HCT116 (cell line): ENCODE measurements around the gene CMTM2. TPM values are rescaled to one million over a fixed set of nuclear protein-coding genes. Genes with fewer than 3 reads are reported as not detected.

Experiments used
- ATAC-seq: fragments of 200-7000 bp; cut with Tn5 transposase; 2 replicates; pipeline ENCODE4 v1.9.1; 2020; ENCODE audit warnings: mild to moderate bottlenecking, moderate library complexity
- BruUV-seq: library from RNA; stranded (reverse); fragments of 400-500 nt; replicated peaks from 2 replicates; lab custom pipeline; 2021; lab: Mats Ljungman, UMichigan
- CTCF ChIA-PET: fragments of 300-600 bp; sonication (Branson Sonifier 250); formaldehyde crosslinking; loops from one replicate; lab custom pipeline; 2021; ENCODE audit warnings: antibody characterized with exemption; lab: Charles Lee
- POLR2A ChIA-PET: fragments of 300-600, 350-600 bp; sonication (Branson Sonifier 250); formaldehyde crosslinking; loops from one replicate; lab custom pipeline; 2021; ENCODE audit warnings: antibody characterized with exemption; lab: Charles Lee
- RAD21 ChIA-PET, 2 experiments: fragments of 300-600 bp; sonication (Branson Sonifier 250); formaldehyde crosslinking; loops; one replicate each; lab custom pipeline; 2023; ENCODE audit warnings: low total read pairs in 2 of 2; ENCODE audit not compliant: uncharacterized antibody in 2 of 2, unreplicated experiment in 2 of 2, low non-redundant PET in 1 of 2; lab: Charles Lee
- DNase-seq: peaks from one replicate; pipeline ENCODE4 v3.0.0-alpha.2; 2010; ENCODE audit warnings: low read depth, low spot score
- H2AFZ ChIP-seq: fragments of 200-600 bp; shearing (Covaris generic), sonication (generic); 2 replicates; pipeline ENCODE4 v1.6.1; 2017; ENCODE audit warnings: low read depth, mixed run types, mixed read lengths, antibody characterized with exemption, low read length; ENCODE audit not compliant: poor library complexity, severe bottlenecking
- H3K27ac ChIP-seq: 2 replicates; pipeline ENCODE4 v1.5.1; 2012; ENCODE audit warnings: low read depth, low read length
- H3K27me3 ChIP-seq: fragments of 200-600 bp; sonication (generic); 2 replicates; pipeline ENCODE4 v1.6.1; 2016; ENCODE audit warnings: mixed run types, low read length, mixed read lengths; ENCODE audit not compliant: insufficient read depth
- H3K36me3 ChIP-seq, 2 experiments: fragments of 200-500 bp in 1 of 2; fragments of 200-600 bp in 1 of 2; sonication (Bioruptor generic) in 1 of 2; sonication (generic) in 1 of 2; 2 replicates each; pipeline versions ENCODE4 v1.5.1 to v1.6.1; 2014 to 2016; ENCODE audit warnings: low read length in 2 of 2, inconsistent platforms in 1 of 2, mixed read lengths in 1 of 2, mixed run types in 1 of 2; ENCODE audit not compliant: insufficient read depth in 2 of 2, control insufficient read depth in 1 of 2
- H3K4me1 ChIP-seq, 2 experiments: fragments of 200-600 bp in 1 of 2; sonication (generic) in 1 of 2; 2 replicates each; pipeline versions ENCODE4 v1.5.1 to v1.6.1; 2012 to 2017; ENCODE audit warnings: low read length in 2 of 2, inconsistent platforms in 1 of 2, mild to moderate bottlenecking in 1 of 2, mixed read lengths in 1 of 2, mixed run types in 1 of 2, moderate library complexity in 1 of 2; ENCODE audit not compliant: insufficient read depth in 2 of 2, control insufficient read depth in 1 of 2
- H3K4me2 ChIP-seq: fragments of 200-600 bp; sonication (generic); 2 replicates; pipeline ENCODE4 v1.6.1; 2017; ENCODE audit warnings: mixed run types, low read length, mixed read lengths
- H3K4me3 ChIP-seq, 2 experiments: fragments of 200-600 bp in 1 of 2; sonication (generic) in 1 of 2; replicated peaks in 1 of 2; 2 replicates each; pipeline ENCODE4 v1.5.1; 2011 to 2016; ENCODE audit warnings: low read length in 2 of 2, control low read depth in 1 of 2, low read depth in 1 of 2, mild to moderate bottlenecking in 1 of 2, mixed read lengths in 1 of 2, mixed run types in 1 of 2
- H3K79me2 ChIP-seq: fragments of 200-600 bp; sonication (generic); 2 replicates; pipeline ENCODE4 v1.6.1; 2017; ENCODE audit warnings: mild to moderate bottlenecking, mixed run types, low read length, moderate library complexity, mixed read lengths; ENCODE audit not compliant: insufficient read depth
- H3K9ac ChIP-seq: fragments of 200-600 bp; sonication (generic); 2 replicates; pipeline ENCODE4 v1.6.1; 2016; ENCODE audit warnings: low read length, mixed read lengths
- H3K9me2 ChIP-seq: fragments of 200-600 bp; sonication (generic), shearing (Covaris generic); 2 replicates; pipeline ENCODE4 v1.6.1; 2017; ENCODE audit warnings: mixed run types, mild to moderate bottlenecking, moderate library complexity; ENCODE audit not compliant: insufficient read depth
- H3K9me3 ChIP-seq, 2 experiments: fragments of 200-500 bp in 1 of 2; fragments of 200-600 bp in 1 of 2; sonication (Bioruptor generic) in 1 of 2; sonication (generic) in 1 of 2; 2 replicates each; pipeline ENCODE4 v1.6.1; 2014 to 2017; ENCODE audit warnings: low read length in 2 of 2, mixed read lengths in 2 of 2, inconsistent platforms in 1 of 2, low read depth in 1 of 2, mild to moderate bottlenecking in 1 of 2, mixed run types in 1 of 2, moderate library complexity in 1 of 2; ENCODE audit not compliant: control insufficient read depth in 1 of 2, insufficient read depth in 1 of 2
- H4K20me1 ChIP-seq: fragments of 200-600 bp; sonication (generic), shearing (Covaris generic); 2 replicates; pipeline ENCODE4 v1.6.1; 2017; ENCODE audit warnings: mixed run types, mild to moderate bottlenecking, moderate library complexity; ENCODE audit not compliant: insufficient read depth
- CEBPB ChIP-seq: IDR thresholded peaks from 2 replicates; pipeline ENCODE4 v1.6.1; 2012; ENCODE audit warnings: low read depth
- ELF1 ChIP-seq: IDR thresholded peaks from 2 replicates; pipeline ENCODE4 v1.6.1; 2012; ENCODE audit warnings: low read depth, borderline replicate concordance
- EZH2 ChIP-seq: fragments of 200-600 bp; sonication (generic); IDR thresholded peaks from 2 replicates; pipeline ENCODE4 v1.6.1; 2017; ENCODE audit warnings: antibody characterized with exemption, mixed run types
- EZH2phosphoT487 ChIP-seq: fragments of 200-600 bp; IDR thresholded peaks from 2 replicates; pipeline ENCODE4 v1.6.1; 2018; ENCODE audit warnings: antibody characterized with exemption, borderline replicate concordance
- FOSL1 ChIP-seq: IDR thresholded peaks from 2 replicates; pipeline ENCODE4 v1.6.1; 2012; ENCODE audit warnings: low read depth
- JUND ChIP-seq: IDR thresholded peaks from 2 replicates; pipeline ENCODE4 v1.6.1; 2012
- POLR2A ChIP-seq: IDR thresholded peaks from 2 replicates; pipeline ENCODE4 v1.7.0; 2011; ENCODE audit warnings: borderline replicate concordance; ENCODE audit not compliant: insufficient read depth, insufficient read length; ENCODE audit errors: extremely low read depth
- POLR2AphosphoS5 ChIP-seq: IDR thresholded peaks from 2 replicates; pipeline ENCODE4 v1.6.1; 2011; ENCODE audit warnings: mild to moderate bottlenecking, low read depth, low read length, moderate library complexity
- RAD21 ChIP-seq: IDR thresholded peaks from 2 replicates; pipeline ENCODE4 v1.6.1; 2012; ENCODE audit warnings: low read depth, mild to moderate bottlenecking
- SIN3A ChIP-seq: IDR thresholded peaks from 2 replicates; pipeline ENCODE4 v1.6.1; 2012; ENCODE audit warnings: low read depth
- SRF ChIP-seq: IDR thresholded peaks from 2 replicates; pipeline ENCODE4 v1.6.1; 2012; ENCODE audit warnings: low read depth
- TCF7L2 ChIP-seq: IDR thresholded peaks from 2 replicates; pipeline ENCODE4 v1.7.0; 2011; ENCODE audit warnings: borderline replicate concordance, inconsistent platforms; ENCODE audit not compliant: insufficient read depth, insufficient read length; ENCODE audit errors: extremely low read depth
- YY1 ChIP-seq: IDR thresholded peaks from 2 replicates; pipeline ENCODE4 v1.6.1; 2011; ENCODE audit warnings: low read length, low read depth, moderate library complexity, mild to moderate bottlenecking; ENCODE audit not compliant: insufficient replicate concordance; ENCODE audit errors: extremely low read depth
- ZNF274 ChIP-seq: fragments of 200-500 bp; sonication (Bioruptor generic); IDR thresholded peaks from 2 replicates; pipeline ENCODE4 v1.6.1; 2014; ENCODE audit warnings: mild to moderate bottlenecking, low read depth, low read length, inconsistent platforms
- intact Hi-C: fragments of 100-400 bp; cut with micrococcal nuclease; formaldehyde crosslinking; loops from 2 replicates; pipeline ENCODE4 v1.10.0; 2022
- total RNA-seq: library from RNA; stranded (reverse); gene quantifications from one replicate; pipeline ENCODE4 v1.2.1, GENCODE V29; 2021; ENCODE audit not compliant: unreplicated experiment
- TF ChIP-seq, protein P1 (sequence below): IDR thresholded peaks from 2 replicates; pipeline ENCODE4 v1.6.1; 2011; ENCODE audit warnings: mild to moderate bottlenecking, low read length, moderate library complexity; ENCODE audit not compliant: insufficient replicate concordance; ENCODE audit errors: extremely low read depth
- TF ChIP-seq, protein P2 (sequence below), 3 experiments: fragments of 200-600 bp in 1 of 3; sonication (generic) in 1 of 3; IDR thresholded peaks in 2 of 3; conservative IDR thresholded peaks in 1 of 3; 2 replicates each; pipeline ENCODE4 v1.5.1; 2012 to 2017; ENCODE audit warnings: low read depth in 2 of 3, low read length in 2 of 3, antibody characterized with exemption in 1 of 3, borderline replicate concordance in 1 of 3, control low read depth in 1 of 3, mild to moderate bottlenecking in 1 of 3, mixed read lengths in 1 of 3, mixed run types in 1 of 3, moderate library complexity in 1 of 3; ENCODE audit not compliant: insufficient read depth in 1 of 3
- TF ChIP-seq, protein P3 (sequence below): IDR thresholded peaks from 2 replicates; pipeline ENCODE4 v1.6.1; 2012
- TF ChIP-seq, protein P4 (sequence below): IDR thresholded peaks from 2 replicates; pipeline ENCODE4 v1.6.1; 2012
- TF ChIP-seq, protein P5 (sequence below): IDR thresholded peaks from 2 replicates; pipeline ENCODE4 v1.6.1; 2012; ENCODE audit warnings: low read depth

The CMTM2 gene
- total RNA-seq, 1 experiment from 2014 or later = 0.42 TPM

DNA sequence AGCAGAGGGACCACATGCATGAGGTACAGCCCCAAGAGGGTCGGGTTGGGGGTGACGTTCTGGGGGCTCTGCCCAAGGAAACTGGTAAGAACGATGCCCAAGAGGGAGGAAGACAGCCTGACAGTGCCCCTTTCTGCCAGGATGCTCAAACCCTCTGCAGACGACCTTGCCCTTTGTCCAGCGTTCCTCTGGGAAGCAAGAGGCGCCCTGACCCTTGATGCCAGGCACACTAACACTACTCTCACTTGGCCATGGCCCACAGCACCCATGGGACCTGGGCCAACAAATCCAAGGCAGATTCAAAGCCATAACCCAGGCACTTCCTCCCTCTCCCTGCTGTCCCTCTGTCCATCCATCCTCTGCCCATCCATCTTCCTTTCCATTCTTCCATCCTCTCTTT is 49.8 kb upstream of the CMTM2 start:
- H3K4me3 ChIP-seq = no peak overlapping the region
- DNase-seq (no peak), ATAC-seq (no peak)
- no peaks in the 10 kb centered on the region for H3K79me2 ChIP-seq
- ChIA-PET RAD21 (no interaction called here), CTCF (no interaction called here), POLR2A (no interaction called here)
- intact Hi-C loops = no loop called here
- no peaks in the 10 kb centered on the region for H3K27me3 ChIP-seq
- no peak for TF ChIP-seq SIN3A
- no peak for TF ChIP-seq TCF7L2
- no peak for TF ChIP-seq ZNF274
- TF ChIP-seq RAD21 = no peak
- no peak for TF ChIP-seq CEBPB
- no peak for TF ChIP-seq EZH2
- TF ChIP-seq YY1 = no peak
- TF ChIP-seq, protein P1, sequence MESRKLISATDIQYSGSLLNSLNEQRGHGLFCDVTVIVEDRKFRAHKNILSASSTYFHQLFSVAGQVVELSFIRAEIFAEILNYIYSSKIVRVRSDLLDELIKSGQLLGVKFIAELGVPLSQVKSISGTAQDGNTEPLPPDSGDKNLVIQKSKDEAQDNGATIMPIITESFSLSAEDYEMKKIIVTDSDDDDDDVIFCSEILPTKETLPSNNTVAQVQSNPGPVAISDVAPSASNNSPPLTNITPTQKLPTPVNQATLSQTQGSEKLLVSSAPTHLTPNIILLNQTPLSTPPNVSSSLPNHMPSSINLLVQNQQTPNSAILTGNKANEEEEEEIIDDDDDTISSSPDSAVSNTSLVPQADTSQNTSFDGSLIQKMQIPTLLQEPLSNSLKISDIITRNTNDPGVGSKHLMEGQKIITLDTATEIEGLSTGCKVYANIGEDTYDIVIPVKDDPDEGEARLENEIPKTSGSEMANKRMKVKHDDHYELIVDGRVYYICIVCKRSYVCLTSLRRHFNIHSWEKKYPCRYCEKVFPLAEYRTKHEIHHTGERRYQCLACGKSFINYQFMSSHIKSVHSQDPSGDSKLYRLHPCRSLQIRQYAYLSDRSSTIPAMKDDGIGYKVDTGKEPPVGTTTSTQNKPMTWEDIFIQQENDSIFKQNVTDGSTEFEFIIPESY = no peak
- no peak for TF ChIP-seq FOSL1
- no peak for TF ChIP-seq SRF
- TF ChIP-seq, protein P2, sequence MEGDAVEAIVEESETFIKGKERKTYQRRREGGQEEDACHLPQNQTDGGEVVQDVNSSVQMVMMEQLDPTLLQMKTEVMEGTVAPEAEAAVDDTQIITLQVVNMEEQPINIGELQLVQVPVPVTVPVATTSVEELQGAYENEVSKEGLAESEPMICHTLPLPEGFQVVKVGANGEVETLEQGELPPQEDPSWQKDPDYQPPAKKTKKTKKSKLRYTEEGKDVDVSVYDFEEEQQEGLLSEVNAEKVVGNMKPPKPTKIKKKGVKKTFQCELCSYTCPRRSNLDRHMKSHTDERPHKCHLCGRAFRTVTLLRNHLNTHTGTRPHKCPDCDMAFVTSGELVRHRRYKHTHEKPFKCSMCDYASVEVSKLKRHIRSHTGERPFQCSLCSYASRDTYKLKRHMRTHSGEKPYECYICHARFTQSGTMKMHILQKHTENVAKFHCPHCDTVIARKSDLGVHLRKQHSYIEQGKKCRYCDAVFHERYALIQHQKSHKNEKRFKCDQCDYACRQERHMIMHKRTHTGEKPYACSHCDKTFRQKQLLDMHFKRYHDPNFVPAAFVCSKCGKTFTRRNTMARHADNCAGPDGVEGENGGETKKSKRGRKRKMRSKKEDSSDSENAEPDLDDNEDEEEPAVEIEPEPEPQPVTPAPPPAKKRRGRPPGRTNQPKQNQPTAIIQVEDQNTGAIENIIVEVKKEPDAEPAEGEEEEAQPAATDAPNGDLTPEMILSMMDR (IDR thresholded peaks at IDR 0.05 in 2 of 3, conservative IDR thresholded peaks at IDR 0.05 in 1 of 3; ENCODE audit: borderline replicate concordance in 1 of 3, insufficient read depth in 1 of 3, low read depth in 2 of 3, low read length in 2 of 3) = no peak
- TF ChIP-seq, protein P3, sequence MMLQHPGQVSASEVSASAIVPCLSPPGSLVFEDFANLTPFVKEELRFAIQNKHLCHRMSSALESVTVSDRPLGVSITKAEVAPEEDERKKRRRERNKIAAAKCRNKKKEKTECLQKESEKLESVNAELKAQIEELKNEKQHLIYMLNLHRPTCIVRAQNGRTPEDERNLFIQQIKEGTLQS = no peak
- no peak for TF ChIP-seq POLR2A
- no peak for TF ChIP-seq EZH2phosphoT487
- no peak for TF ChIP-seq POLR2AphosphoS5
- TF ChIP-seq, protein P4, sequence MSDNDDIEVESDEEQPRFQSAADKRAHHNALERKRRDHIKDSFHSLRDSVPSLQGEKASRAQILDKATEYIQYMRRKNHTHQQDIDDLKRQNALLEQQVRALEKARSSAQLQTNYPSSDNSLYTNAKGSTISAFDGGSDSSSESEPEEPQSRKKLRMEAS = no peak
- TF ChIP-seq, protein P5, sequence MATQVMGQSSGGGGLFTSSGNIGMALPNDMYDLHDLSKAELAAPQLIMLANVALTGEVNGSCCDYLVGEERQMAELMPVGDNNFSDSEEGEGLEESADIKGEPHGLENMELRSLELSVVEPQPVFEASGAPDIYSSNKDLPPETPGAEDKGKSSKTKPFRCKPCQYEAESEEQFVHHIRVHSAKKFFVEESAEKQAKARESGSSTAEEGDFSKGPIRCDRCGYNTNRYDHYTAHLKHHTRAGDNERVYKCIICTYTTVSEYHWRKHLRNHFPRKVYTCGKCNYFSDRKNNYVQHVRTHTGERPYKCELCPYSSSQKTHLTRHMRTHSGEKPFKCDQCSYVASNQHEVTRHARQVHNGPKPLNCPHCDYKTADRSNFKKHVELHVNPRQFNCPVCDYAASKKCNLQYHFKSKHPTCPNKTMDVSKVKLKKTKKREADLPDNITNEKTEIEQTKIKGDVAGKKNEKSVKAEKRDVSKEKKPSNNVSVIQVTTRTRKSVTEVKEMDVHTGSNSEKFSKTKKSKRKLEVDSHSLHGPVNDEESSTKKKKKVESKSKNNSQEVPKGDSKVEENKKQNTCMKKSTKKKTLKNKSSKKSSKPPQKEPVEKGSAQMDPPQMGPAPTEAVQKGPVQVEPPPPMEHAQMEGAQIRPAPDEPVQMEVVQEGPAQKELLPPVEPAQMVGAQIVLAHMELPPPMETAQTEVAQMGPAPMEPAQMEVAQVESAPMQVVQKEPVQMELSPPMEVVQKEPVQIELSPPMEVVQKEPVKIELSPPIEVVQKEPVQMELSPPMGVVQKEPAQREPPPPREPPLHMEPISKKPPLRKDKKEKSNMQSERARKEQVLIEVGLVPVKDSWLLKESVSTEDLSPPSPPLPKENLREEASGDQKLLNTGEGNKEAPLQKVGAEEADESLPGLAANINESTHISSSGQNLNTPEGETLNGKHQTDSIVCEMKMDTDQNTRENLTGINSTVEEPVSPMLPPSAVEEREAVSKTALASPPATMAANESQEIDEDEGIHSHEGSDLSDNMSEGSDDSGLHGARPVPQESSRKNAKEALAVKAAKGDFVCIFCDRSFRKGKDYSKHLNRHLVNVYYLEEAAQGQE = no peak
- TF ChIP-seq ELF1 = no peak
- TF ChIP-seq JUND = no peak
- H3K4me1 ChIP-seq = no peaks in the 10 kb centered on the region
- no peaks in the 10 kb centered on the region for H3K9me2 ChIP-seq
- H3K9me3 ChIP-seq = no peaks in the 10 kb centered on the region
- H3K27ac ChIP-seq = no peak overlapping the region
- H2AFZ ChIP-seq = no peak overlapping the region
- peaks cover 7 to 9% of the 10 kb centered on the region in 2 experiments; a peak in 2 of 4 replicates for H3K36me3 ChIP-seq
- no TSS peak for BruUV-seq
- H3K9ac ChIP-seq = no peak overlapping the region
- H4K20me1 ChIP-seq = no peaks in the 10 kb centered on the region
- H3K4me2 ChIP-seq = no peak overlapping the region
